HG03060 (cell line): ENCODE measurements around the gene TM7SF2.
"Not testable (repeated sequence)": the region's sequence is repeated elsewhere in the genome, so short reads cannot be mapped to it uniquely, and the experiment has no call there.

ENCODE experiments used
- ATAC-seq: cut with Tn5 transposase; IDR thresholded peaks from one replicate; pipeline ENCODE4 v1.9.1; 2021; ENCODE audit warnings: low read depth, moderate number of reproducible peaks; ENCODE audit not compliant: unreplicated experiment

Gene TM7SF2

GRCh38 chr11:65113361-65113756 lies 1.7 kb downstream of the TM7SF2 start:
- ATAC-seq: no peak

DNA sequence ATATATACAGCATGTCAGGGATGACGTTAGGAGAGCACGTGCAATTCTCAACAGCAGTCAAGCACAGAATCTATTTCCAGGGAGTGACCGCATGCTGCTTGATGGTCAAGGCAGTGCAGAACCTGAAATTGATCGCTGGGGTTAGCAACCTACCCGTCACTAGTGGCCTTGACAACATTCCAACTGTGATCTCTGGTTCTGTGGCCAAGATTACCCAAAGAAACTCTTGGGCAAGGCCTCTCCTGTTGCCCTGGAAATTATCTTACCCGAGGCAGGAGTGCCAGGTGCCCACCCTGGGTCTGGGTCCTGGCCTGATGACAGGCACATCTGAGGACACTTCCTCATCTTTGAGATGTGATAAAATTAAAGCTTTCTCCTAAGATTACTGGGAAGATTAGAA lies 2.2 kb downstream of the TM7SF2 start:
- no peak for ATAC-seq

DNA sequence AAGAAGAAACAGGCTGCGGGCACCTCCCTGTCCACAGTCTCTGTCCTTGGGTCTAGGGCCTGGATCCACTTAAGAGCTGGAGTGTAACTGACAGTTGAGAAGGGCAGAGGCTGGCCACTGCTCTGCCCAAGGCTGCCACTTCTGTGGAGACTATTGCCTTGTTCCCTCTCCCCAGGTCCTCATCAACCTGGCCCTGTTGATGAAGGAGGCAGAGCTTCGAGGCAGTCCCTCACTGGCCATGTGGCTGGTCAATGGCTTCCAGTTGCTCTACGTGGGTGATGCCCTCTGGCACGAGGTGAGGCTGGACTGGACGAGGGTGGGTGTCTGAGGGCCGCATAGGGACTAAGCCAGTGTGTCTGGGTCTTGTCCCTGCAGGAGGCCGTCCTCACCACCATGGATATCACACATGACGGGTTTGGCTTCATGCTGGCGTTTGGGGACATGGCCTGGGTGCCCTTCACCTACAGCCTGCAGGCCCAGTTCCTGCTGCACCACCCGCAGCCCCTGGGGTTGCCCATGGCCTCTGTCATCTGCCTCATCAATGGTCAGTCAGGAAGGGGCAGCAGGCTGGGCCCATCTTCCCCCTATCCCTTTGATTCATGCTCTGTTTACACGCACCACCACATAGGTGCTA lies 3.0 kb downstream of the TM7SF2 start:
- no peak for ATAC-seq

DNA sequence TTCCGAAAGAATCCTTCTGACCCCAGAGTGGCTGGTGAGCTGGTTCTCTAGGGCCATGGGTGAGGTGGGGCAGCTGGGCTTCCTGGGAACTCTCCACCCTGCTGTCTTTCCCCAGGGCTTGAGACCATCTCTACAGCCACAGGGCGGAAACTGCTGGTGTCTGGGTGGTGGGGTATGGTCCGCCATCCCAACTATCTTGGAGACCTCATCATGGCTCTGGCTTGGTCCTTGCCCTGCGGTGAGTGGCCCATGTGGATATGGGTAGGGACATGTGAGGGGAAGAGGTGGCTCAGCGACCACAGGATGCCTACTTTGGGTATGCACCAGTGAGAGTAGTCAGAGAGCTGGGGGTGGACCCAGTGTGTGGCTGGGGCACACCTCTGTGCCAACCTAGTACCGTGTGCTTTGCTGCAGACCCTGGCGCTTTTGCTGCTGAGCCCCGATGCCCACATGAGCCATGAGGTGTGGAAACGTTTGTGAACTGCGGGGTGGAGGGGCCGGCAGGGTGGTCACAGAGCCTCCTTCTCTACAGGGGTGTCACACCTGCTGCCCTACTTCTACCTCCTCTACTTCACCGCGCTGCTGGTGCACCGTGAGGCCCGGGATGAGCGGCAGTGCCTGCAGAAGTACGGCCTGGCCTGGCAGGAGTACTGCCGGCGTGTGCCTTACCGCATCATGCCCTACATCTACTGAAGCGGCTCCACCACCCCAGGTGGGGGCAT lies 3.9 kb downstream of the TM7SF2 start:
- no peak for ATAC-seq

GRCh38 chr11:65116370-65117205 lies 4.9 kb downstream of the TM7SF2 start:
- no peak for ATAC-seq

DNA sequence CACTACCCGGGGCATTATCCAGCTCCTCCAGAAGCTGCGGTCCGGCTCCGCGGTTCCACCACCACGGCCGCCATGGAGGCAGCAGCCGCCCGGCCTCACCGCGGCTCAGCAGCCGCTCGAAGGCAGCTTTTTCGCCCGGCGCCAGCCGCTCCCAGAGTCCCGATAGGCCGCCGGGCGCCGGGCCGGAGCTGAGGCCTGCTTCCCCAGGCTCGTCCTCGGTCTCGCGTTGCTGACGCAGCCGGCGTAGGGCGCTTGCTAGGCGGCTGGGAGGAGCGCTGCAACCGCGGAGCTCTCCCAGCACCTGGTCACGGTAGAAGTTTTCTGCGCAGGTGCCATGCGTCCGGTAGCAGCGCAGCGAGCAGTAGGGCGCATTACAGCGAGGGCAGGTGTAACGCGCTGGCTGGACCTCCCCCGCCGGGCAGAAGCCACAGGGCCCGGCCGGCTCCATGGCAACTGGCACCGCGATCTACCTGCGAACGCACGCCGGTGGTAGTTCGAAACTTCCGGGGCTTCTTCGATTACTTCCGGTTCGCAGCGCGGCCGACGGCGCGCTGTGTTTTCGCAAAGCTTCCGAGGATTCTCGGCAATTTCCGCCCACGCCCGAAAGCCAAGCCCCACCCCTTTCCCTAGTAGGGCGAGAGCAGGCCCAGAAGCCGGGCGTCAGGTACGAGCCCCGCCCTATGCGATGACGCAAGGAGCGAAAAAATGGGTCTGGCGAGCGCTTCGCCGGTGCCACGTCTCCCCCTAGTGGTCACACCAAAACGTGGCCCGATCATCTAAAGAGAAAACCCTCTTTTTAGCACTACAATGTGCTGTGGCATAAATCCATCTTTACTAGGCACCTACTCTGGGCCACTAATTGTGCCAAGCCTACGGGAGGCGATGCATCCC lies 5.8 kb downstream of the TM7SF2 start, which contains the start of gene ZNHIT2:
ZNHIT2 (minus strand) TSS at position 496 of the 891 bp plus-strand sequence; CDS start at position 448, 48 bp downstream.
- ATAC-seq: peak; percentile 48

- no peak for ATAC-seq
These were observed 6.6 kb downstream of the TM7SF2 start for GRCh38 chr11:65118097-65118837.

DNA sequence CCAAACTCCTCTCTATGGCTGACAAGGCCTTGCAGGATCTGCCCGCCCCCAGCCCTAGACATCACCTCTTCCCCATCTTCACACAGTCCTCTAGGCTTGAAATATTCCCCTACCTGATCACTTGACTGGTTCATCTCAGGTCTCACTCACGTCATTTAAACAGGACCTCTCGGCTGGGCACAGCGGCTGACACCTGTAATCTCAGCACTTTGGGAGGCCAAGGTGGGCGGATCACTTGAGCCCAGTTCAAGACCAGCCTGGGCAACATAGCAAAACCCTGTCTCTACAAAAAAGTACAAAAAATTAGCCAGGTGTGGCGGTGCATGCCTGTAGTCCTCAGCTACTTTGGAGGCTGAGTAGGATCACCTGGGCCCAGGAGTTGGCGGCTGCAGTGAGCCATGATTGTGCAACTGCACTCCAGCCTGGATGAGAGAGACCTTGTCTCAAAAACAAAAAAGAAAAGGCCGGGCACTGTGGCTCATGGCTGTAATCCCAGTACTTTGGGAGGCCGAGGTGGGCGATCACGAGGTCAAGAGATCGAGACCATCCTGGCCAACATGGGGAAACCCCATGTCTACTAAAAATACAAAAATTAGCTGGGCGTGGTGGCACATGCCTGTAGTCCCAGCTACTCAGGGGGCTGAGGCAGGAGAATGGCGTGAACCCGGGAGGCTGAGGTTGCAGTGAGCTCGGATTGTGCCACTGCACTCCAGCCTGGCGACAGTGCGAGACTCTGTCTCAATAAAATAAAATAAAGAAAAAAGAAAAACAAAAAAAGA lies 7.4 kb downstream of the TM7SF2 start:
- ATAC-seq: not testable (repeated sequence)

- ATAC-seq: no peak
These were observed 8.0 kb downstream of the TM7SF2 start for GRCh38 chr11:65119670-65119995.

DNA sequence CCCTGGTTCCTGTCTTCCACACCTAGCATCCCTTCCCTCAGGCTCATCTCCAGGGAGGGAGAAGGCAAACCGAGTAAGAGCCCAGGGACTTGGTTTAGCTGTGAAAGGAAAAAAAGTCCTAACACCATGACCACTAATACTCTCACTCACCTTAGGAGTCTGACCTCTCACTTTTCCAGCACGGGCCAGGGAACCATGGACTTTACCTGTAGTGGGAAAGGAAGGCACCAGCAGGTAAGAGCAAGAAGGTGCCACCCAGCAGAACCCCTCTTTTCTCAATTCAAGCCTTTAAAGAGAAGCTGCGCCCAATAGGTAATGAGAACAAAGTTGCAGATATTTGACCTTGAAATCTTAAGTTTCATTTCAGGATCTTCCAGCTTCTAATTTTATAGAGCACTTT lies 9.2 kb downstream of the TM7SF2 start:
- ATAC-seq: no peak

DNA sequence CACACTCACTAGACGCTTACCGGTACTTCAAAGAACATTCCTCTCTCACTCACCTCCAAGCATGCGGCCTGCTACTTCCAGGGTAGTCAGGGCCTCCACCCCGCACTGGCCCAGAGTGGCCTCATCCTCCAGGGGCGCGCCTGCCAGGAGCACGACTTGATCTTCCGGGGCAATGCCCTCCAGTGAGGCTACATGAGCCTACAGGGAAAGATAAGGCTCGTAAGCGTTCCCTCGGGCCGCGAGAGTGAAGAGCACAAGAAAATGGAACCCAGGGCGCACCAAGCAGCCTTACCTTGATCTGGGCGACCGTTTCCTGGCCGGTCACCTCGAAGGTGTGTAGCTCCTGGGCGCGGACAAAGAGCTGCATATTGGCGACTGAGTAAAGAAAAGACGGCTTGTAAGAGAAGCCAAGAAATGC lies 9.8 kb downstream of the TM7SF2 start:
- ATAC-seq: no peak

DNA sequence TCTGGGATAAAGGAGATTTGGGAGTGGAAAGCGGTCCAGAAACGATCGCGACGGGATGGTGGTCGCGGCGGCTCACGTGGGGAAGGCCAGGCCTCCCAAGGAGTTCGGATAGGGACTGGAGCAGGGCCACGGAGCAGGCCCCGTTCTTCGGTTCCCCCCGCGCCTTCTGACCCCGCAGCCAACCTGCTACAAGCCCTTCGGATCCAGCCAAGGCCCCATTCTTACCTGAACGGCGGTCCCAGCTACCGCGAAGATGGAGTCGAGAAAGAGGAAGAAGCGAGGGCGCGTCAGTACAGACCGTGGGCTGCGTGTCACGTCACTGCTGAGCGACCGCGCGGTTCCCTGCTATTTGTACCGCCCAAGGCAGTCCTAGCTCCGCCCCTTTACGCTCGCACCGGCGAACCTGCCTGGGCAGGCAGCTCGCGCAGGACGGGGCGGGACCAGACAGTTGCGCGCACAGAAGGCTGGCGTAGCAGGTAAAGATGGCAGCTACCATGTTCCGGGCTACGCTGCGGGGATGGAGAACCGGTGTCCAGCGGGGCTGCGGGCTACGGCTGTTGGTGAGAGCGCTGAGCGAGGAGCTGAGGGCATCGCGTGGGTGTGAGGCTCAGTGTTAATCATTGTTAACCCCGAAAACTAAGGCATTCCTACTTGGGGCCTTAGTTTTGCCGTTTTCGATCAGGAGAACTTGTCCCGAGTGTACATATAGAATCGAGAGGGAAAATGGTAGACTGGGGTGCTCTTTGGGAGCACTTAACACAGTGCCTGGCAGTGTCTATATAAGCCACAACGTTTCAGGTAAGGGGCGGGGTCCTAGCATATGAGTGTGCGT lies 10.4 kb downstream of the TM7SF2 start, which contains the start of the genes FAU and MRPL49:
FAU (minus strand) TSS at position 270 of the 832 bp plus-strand sequence. CDS start 321 bp downstream, outside the sequence.
MRPL49 (plus strand) TSS at position 457 of the 832 bp plus-strand sequence; CDS start at position 483, 26 bp downstream.
- ATAC-seq: peak; percentile 44

DNA sequence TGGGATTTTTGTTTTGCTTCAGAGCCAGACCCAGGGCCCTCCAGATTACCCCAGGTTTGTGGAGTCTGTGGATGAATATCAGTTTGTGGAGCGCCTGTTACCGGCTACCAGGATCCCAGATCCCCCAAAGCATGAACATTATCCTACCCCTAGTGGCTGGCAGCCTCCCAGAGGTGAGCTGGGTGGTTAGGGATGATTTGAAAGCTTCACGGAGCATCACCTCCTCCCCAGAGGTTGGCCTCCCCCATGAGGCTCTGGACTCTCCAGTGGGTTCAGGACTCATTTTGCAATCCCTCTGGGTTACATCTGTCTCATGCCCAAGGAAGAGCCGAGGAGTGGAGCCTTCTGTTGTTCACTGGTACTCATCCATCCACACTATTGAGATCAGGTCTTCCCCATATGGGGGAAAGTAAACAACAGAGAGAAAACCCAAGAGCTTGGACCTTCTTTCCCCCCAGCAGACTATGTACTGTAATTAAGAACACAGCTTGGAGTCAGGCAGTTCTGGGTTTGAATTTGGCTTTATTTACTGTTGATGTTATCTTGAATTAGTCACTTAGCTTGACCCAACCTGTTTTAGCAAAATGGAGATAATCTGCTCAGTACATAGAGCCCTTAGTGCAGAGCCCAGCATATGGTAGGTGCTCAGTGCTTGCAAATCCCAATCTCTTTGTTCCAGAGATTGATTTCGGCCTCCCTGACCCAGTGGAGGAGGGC lies 13.0 kb downstream of the TM7SF2 start:
- no peak for ATAC-seq

- ATAC-seq: no peak
These were observed 13.8 kb downstream of the TM7SF2 start for GRCh38 chr11:65125197-65126056.

- ATAC-seq: no peak
These were observed 15.1 kb downstream of the TM7SF2 start for GRCh38 chr11:65126624-65127274.
